HepG2 (cell line): ENCODE data around the gene USF1. TPM values are rescaled to one million over a fixed set of nuclear protein-coding genes. Genes with fewer than 3 reads are reported as not detected.

Source experiments
- ATF7-NPFF ChIP-seq: sonication (generic); formaldehyde crosslinking; IDR thresholded peaks from 2 replicates; pipeline ENCODE4 v1.8.1; 2023; ENCODE audit warnings: mild to moderate bottlenecking, low read depth, missing genetic modification reagents, moderate library complexity
- JDP2 ChIP-seq: sonication (generic); formaldehyde crosslinking; IDR thresholded peaks from 2 replicates; pipeline ENCODE4 v1.8.1; 2022; ENCODE audit warnings: missing genetic modification reagents, borderline replicate concordance
- KLF15 ChIP-seq: sonication (generic); formaldehyde crosslinking; IDR thresholded peaks from 2 replicates; pipeline ENCODE4 v1.8.1; 2023; ENCODE audit warnings: borderline replicate concordance, mild to moderate bottlenecking, inconsistent platforms, missing genetic modification reagents, mixed read lengths
- NFKBIZ ChIP-seq: IDR thresholded peaks from 2 replicates; pipeline ENCODE4 v1.6.1; 2018; ENCODE audit warnings: missing genetic modification reagents, missing compliant biosample characterization
- PHF21A ChIP-seq: sonication (generic); formaldehyde crosslinking; IDR thresholded peaks from 2 replicates; pipeline ENCODE4 v1.5.0; 2020; ENCODE audit warnings: mild to moderate bottlenecking, missing genetic modification reagents
- RELA ChIP-seq: sonication (generic); formaldehyde crosslinking; IDR thresholded peaks from 2 replicates; pipeline ENCODE4 v1.4.0; 2020; ENCODE audit warnings: missing genetic modification reagents
- RFXAP ChIP-seq: sonication (generic); formaldehyde crosslinking; IDR thresholded peaks from 2 replicates; pipeline ENCODE4 v1.4.0; 2020; ENCODE audit warnings: missing genetic modification reagents, borderline replicate concordance
- SP1 ChIP-seq, 2 experiments: fragments of 450-650 bp in 1 of 2; sonication (generic) in 1 of 2; formaldehyde crosslinking in 1 of 2; IDR thresholded peaks; 2 replicates each; pipeline versions ENCODE4 v1.4.0 to v1.6.1; 2016 to 2020; ENCODE audit warnings: missing genetic modification reagents in 1 of 2
- SRY ChIP-seq: sonication (generic); formaldehyde crosslinking; IDR thresholded peaks from 2 replicates; pipeline ENCODE4 v1.8.0; 2022; ENCODE audit warnings: mild to moderate bottlenecking, missing genetic modification reagents
- TBX2 ChIP-seq: sonication (generic); formaldehyde crosslinking; IDR thresholded peaks from 2 replicates; pipeline ENCODE4 v1.5.0; 2020; ENCODE audit warnings: missing genetic modification reagents, mild to moderate bottlenecking, borderline replicate concordance
- TEAD2 ChIP-seq: sonication (generic); formaldehyde crosslinking; IDR thresholded peaks from 2 replicates; pipeline ENCODE4 v1.9.0; 2021; ENCODE audit warnings: missing genetic modification reagents
- ZNF570 ChIP-seq: sonication (generic); formaldehyde crosslinking; IDR thresholded peaks from 2 replicates; pipeline ENCODE4 v1.4.0; 2020; ENCODE audit warnings: mild to moderate bottlenecking, missing genetic modification reagents, borderline replicate concordance
- ZNF792 ChIP-seq: IDR thresholded peaks from 2 replicates; pipeline ENCODE4 v1.6.1; 2016
- polyA plus RNA-seq, 8 experiments: library from polyadenylated mRNA; depleted of rRNA in 3 of 8; stranded (reverse) in 7 of 8; unstranded in 1 of 8; fragments of >200 nt; fragmentation: Illumina TruSeq in 4 of 8; extraction: Trizol in 4 of 8; gene quantifications; 2 replicates each; pipeline versions ENCODE4 v1.2.1 to v1.2.3, GENCODE V29; 2011 to 2016; ENCODE audit warnings: low read depth in 4 of 8, missing spikeins in 1 of 8, mixed read lengths in 1 of 8; ENCODE audit not compliant: insufficient read depth in 1 of 8
- total RNA-seq, 5 experiments: library from RNA; depleted of rRNA; stranded (reverse); fragments of >200 nt; fragmentation: Illumina TruSeq; extraction: Trizol; gene quantifications; 2 replicates each; pipeline ENCODE4 v1.2.3, GENCODE V29; 2016; ENCODE audit warnings: low read depth in 1 of 5
- TF ChIP-seq, protein P1 (sequence below): sonication (generic); formaldehyde crosslinking; IDR thresholded peaks from 2 replicates; pipeline ENCODE4 v1.5.1; 2020; ENCODE audit warnings: missing genetic modification reagents, mild to moderate bottlenecking, borderline replicate concordance
- TF ChIP-seq, protein P2 (sequence below): sonication (generic); formaldehyde crosslinking; IDR thresholded peaks from 2 replicates; pipeline ENCODE4 v1.4.0; 2020; ENCODE audit warnings: missing genetic modification reagents, borderline replicate concordance
- TF ChIP-seq, protein P3 (sequence below): sonication (generic); formaldehyde crosslinking; IDR thresholded peaks from 2 replicates; pipeline ENCODE4 v1.5.0; 2020; ENCODE audit warnings: mild to moderate bottlenecking, missing genetic modification reagents
- TF ChIP-seq, protein P4 (sequence below): sonication (generic); formaldehyde crosslinking; IDR thresholded peaks from 2 replicates; pipeline ENCODE4 v1.8.1; 2022; ENCODE audit warnings: mild to moderate bottlenecking, missing genetic modification reagents
- TF ChIP-seq, protein P5 (sequence below): sonication (generic); formaldehyde crosslinking; IDR thresholded peaks from 2 replicates; pipeline ENCODE4 v1.5.0; 2020; ENCODE audit warnings: missing genetic modification reagents

Gene USF1
- total and polyA plus RNA-seq, 2 of the 13 experiments (the other 11 are each of a cell fraction or from before 2014, with no cell fraction given) = 26.9 to 39.4 TPM

DNA sequence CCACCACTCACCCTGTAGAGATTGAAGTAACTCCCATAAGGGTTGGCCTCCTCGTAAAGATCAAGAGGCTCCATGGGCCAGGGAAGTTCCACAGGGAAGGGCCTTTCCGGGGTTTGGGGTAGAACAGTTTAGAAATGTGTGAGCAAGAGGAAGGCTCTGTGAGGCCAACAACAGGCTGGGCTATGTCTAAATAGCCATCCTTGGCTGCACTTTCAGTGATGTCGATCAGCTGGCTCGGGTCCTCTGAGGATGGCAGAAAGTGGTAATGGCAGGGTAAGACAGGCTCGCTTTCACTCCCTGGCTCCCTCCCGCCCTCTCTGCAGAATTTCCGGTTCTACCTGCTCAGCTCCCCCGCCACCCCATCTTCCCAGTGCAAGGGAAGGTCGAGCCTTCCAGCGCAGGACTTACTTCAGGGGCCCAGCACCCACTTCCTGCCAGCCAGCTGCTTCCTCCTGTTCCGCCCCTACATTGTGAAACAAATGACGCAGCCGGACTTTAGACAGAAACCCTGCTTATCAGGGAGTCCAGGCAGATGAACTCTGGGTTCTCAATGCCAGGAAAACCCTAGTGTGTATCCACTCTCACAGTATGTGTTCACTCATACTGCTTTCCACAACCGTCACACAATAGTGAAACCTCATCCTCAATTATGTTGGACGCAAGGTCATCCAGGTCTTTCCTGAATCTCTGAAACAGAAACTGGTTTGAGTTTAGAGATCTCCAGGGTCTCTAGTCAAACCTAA lies 32.1 kb downstream of the USF1 start (continued):
- TF ChIP-seq, protein P1, sequence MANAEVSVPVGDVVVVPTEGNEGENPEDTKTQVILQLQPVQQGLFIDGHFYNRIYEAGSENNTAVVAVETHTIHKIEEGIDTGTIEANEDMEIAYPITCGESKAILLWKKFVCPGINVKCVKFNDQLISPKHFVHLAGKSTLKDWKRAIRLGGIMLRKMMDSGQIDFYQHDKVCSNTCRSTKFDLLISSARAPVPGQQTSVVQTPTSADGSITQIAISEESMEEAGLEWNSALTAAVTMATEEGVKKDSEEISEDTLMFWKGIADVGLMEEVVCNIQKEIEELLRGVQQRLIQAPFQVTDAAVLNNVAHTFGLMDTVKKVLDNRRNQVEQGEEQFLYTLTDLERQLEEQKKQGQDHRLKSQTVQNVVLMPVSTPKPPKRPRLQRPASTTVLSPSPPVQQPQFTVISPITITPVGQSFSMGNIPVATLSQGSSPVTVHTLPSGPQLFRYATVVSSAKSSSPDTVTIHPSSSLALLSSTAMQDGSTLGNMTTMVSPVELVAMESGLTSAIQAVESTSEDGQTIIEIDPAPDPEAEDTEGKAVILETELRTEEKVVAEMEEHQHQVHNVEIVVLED (CRISPR knock-in tag) = peak; percentile 69
- TF ChIP-seq SRY (0 out of 2 replicates have a peak, but pooled peaks have one; percentile 15), KLF15 (CRISPR knock-in tag) (no peak), RFXAP (peak; percentile 82; the same call in 1 of the 2 replicates), TBX2 (CRISPR knock-in tag) (peak; percentile 89), RELA (CRISPR knock-in tag) (0 out of 2 replicates have a peak, but pooled peaks have one; percentile 47), ATF7-NPFF (CRISPR knock-in tag) (peak; percentile 86), NFKBIZ (CRISPR knock-in tag) (peak; percentile 96), PHF21A (CRISPR knock-in tag) (peak; percentile 95), ZNF792 (CRISPR knock-in tag) (peak; percentile 72; the same call in 1 of the 2 replicates), JDP2 (CRISPR knock-in tag) (no peak; the same call in 1 of the 2 replicates), SP1 (IDR thresholded peaks at IDR 0.05) (no peak), SP1 (CRISPR knock-in tag; IDR thresholded peaks at IDR 0.05) (peak; percentile 75), TEAD2 (CRISPR knock-in tag) (no peak), ZNF570 (CRISPR knock-in tag) (no peak)
- TF ChIP-seq, protein P2, sequence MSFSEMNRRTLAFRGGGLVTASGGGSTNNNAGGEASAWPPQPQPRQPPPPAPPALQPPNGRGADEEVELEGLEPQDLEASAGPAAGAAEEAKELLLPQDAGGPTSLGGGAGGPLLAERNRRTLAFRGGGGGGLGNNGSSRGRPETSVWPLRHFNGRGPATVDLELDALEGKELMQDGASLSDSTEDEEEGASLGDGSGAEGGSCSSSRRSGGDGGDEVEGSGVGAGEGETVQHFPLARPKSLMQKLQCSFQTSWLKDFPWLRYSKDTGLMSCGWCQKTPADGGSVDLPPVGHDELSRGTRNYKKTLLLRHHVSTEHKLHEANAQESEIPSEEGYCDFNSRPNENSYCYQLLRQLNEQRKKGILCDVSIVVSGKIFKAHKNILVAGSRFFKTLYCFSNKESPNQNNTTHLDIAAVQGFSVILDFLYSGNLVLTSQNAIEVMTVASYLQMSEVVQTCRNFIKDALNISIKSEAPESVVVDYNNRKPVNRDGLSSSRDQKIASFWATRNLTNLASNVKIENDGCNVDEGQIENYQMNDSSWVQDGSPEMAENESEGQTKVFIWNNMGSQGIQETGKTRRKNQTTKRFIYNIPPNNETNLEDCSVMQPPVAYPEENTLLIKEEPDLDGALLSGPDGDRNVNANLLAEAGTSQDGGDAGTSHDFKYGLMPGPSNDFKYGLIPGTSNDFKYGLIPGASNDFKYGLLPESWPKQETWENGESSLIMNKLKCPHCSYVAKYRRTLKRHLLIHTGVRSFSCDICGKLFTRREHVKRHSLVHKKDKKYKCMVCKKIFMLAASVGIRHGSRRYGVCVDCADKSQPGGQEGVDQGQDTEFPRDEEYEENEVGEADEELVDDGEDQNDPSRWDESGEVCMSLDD (CRISPR knock-in tag) = peak; percentile 94; the same call in 1 of the 2 replicates
- TF ChIP-seq, protein P3, sequence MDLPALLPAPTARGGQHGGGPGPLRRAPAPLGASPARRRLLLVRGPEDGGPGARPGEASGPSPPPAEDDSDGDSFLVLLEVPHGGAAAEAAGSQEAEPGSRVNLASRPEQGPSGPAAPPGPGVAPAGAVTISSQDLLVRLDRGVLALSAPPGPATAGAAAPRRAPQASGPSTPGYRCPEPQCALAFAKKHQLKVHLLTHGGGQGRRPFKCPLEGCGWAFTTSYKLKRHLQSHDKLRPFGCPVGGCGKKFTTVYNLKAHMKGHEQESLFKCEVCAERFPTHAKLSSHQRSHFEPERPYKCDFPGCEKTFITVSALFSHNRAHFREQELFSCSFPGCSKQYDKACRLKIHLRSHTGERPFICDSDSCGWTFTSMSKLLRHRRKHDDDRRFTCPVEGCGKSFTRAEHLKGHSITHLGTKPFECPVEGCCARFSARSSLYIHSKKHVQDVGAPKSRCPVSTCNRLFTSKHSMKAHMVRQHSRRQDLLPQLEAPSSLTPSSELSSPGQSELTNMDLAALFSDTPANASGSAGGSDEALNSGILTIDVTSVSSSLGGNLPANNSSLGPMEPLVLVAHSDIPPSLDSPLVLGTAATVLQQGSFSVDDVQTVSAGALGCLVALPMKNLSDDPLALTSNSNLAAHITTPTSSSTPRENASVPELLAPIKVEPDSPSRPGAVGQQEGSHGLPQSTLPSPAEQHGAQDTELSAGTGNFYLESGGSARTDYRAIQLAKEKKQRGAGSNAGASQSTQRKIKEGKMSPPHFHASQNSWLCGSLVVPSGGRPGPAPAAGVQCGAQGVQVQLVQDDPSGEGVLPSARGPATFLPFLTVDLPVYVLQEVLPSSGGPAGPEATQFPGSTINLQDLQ = no peak
- TF ChIP-seq, protein P4, sequence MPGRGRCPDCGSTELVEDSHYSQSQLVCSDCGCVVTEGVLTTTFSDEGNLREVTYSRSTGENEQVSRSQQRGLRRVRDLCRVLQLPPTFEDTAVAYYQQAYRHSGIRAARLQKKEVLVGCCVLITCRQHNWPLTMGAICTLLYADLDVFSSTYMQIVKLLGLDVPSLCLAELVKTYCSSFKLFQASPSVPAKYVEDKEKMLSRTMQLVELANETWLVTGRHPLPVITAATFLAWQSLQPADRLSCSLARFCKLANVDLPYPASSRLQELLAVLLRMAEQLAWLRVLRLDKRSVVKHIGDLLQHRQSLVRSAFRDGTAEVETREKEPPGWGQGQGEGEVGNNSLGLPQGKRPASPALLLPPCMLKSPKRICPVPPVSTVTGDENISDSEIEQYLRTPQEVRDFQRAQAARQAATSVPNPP (CRISPR knock-in tag) = peak; percentile 47; the same call in 1 of the 2 replicates
- TF ChIP-seq, protein P5, sequence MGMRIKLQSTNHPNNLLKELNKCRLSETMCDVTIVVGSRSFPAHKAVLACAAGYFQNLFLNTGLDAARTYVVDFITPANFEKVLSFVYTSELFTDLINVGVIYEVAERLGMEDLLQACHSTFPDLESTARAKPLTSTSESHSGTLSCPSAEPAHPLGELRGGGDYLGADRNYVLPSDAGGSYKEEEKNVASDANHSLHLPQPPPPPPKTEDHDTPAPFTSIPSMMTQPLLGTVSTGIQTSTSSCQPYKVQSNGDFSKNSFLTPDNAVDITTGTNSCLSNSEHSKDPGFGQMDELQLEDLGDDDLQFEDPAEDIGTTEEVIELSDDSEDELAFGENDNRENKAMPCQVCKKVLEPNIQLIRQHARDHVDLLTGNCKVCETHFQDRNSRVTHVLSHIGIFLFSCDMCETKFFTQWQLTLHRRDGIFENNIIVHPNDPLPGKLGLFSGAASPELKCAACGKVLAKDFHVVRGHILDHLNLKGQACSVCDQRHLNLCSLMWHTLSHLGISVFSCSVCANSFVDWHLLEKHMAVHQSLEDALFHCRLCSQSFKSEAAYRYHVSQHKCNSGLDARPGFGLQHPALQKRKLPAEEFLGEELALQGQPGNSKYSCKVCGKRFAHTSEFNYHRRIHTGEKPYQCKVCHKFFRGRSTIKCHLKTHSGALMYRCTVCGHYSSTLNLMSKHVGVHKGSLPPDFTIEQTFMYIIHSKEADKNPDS = no peak; the same call in 1 of the 2 replicates
